Measurements from ENCODE around the gene SNRK.

SNRK gene

GRCh38 chr3:43335799-43336198, 49.5 kb downstream of the SNRK start:
- TF ChIP-seq, protein P1, sequence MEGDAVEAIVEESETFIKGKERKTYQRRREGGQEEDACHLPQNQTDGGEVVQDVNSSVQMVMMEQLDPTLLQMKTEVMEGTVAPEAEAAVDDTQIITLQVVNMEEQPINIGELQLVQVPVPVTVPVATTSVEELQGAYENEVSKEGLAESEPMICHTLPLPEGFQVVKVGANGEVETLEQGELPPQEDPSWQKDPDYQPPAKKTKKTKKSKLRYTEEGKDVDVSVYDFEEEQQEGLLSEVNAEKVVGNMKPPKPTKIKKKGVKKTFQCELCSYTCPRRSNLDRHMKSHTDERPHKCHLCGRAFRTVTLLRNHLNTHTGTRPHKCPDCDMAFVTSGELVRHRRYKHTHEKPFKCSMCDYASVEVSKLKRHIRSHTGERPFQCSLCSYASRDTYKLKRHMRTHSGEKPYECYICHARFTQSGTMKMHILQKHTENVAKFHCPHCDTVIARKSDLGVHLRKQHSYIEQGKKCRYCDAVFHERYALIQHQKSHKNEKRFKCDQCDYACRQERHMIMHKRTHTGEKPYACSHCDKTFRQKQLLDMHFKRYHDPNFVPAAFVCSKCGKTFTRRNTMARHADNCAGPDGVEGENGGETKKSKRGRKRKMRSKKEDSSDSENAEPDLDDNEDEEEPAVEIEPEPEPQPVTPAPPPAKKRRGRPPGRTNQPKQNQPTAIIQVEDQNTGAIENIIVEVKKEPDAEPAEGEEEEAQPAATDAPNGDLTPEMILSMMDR (IDR thresholded peaks at IDR 0.05; ENCODE audit: low read depth, low read length, missing control alignments), result no peak
- Histone ChIP-seq H3K27ac (no peak overlapping the region), H3K4me3 (ENCODE audit: low read depth, low read length) (no peak overlapping the region), H3K27me3 (replicated peaks) (no peaks in the 10 kb centered on the region), H3K36me3 (replicated peaks) (peaks cover 14% of the 10 kb centered on the region)
- in situ Hi-C loops (cut with HindIII; ENCODE audit: low pct_ligation_motif_present, low sequenced_read_pairs), result no loop called here
- no peak for DNase-seq

GRCh38 chr3:43338295-43338694, 52.0 kb downstream of the SNRK start:
- TF ChIP-seq, protein P1 (IDR thresholded peaks at IDR 0.05; ENCODE audit: low read depth, low read length, missing control alignments), result no peak
- in situ Hi-C loops (cut with HindIII; ENCODE audit: low pct_ligation_motif_present, low sequenced_read_pairs), result no loop called here
- DNase-seq, result no peak
- Histone ChIP-seq H3K4me3 (ENCODE audit: low read depth, low read length) (no peak overlapping the region), H3K27me3 (replicated peaks) (no peaks in the 10 kb centered on the region), H3K27ac (no peak overlapping the region), H3K36me3 (replicated peaks) (peaks cover 28% of the 10 kb centered on the region)

- no peak overlapping the region for H3K4me3 ChIP-seq (ENCODE audit: low read depth, low read length)
- peaks cover 34% of the 10 kb centered on the region for H3K36me3 ChIP-seq (replicated peaks)
- in situ Hi-C loops (cut with HindIII; ENCODE audit: low pct_ligation_motif_present, low sequenced_read_pairs), result no loop called here
- no peak overlapping the region for H3K27ac ChIP-seq
- TF ChIP-seq, protein P1 (IDR thresholded peaks at IDR 0.05; ENCODE audit: low read depth, low read length, missing control alignments), result no peak
- no peaks in the 10 kb centered on the region for H3K27me3 ChIP-seq (replicated peaks)
- no peak for DNase-seq
These were observed 54.1 kb downstream of the SNRK start for GRCh38 chr3:43340403-43340802.

DNA sequence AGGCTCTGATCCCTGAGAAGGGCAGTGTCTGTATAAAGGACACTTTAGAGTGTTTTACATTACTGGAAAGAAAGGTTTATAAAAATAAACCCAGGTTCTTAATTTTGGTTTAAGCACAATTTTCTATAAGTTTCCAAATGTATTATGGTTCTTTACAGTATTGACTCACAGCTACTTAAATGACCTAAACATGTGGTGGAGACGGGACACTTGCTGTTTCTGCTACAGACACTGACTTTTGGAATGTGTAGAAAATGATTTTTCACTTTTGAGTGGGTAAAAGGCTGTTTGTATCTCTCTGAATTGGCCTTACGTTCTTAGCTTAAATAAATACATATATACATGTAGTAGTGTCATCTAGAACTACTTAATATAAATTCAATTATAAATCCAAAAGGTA, 55.4 kb downstream of the SNRK start:
- no peak for DNase-seq
- in situ Hi-C loops (cut with HindIII; ENCODE audit: low pct_ligation_motif_present, low sequenced_read_pairs), result no loop called here
- no peaks in the 10 kb centered on the region for H3K27me3 ChIP-seq (replicated peaks)
- peaks cover 34% of the 10 kb centered on the region for H3K36me3 ChIP-seq (replicated peaks)
- TF ChIP-seq, protein P1 (IDR thresholded peaks at IDR 0.05; ENCODE audit: low read depth, low read length, missing control alignments), result no peak
- no peak overlapping the region for H3K27ac ChIP-seq
- H3K4me3 ChIP-seq (ENCODE audit: low read depth, low read length), result no peak overlapping the region

GRCh38 chr3:43343185-43343584, 56.8 kb downstream of the SNRK start:
- Histone ChIP-seq H3K27me3 (replicated peaks) (no peaks in the 10 kb centered on the region), H3K27ac (no peak overlapping the region), H3K4me3 (ENCODE audit: low read depth, low read length) (no peak overlapping the region), H3K36me3 (replicated peaks) (peaks cover 35% of the 10 kb centered on the region)
- DNase-seq, result no peak
- TF ChIP-seq, protein P1 (IDR thresholded peaks at IDR 0.05; ENCODE audit: low read depth, low read length, missing control alignments), result no peak
- in situ Hi-C loops (cut with HindIII; ENCODE audit: low pct_ligation_motif_present, low sequenced_read_pairs), result no loop called here

DNA sequence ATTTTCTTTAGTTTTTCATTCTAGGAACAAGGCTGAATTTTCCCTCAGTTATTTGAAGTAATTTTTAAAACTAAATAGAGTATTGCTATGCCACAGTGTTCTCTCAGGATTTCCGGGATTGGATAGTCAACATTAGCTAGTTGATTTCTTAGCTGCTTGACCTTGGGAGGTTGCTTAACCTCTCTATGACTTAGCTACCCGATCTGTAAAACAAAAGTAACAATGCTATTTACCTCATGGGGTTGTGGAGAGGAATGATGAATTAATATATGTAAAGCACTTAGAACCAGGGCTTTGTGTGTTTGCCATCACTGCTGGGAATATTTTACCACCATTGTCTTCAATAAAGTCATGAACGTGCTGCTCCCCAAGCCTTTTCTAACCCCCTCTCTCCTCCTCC, 57.5 kb downstream of the SNRK start:
- no peak overlapping the region for H3K27ac ChIP-seq
- no peaks in the 10 kb centered on the region for H3K27me3 ChIP-seq (replicated peaks)
- DNase-seq, result no peak
- no peak overlapping the region for H3K4me3 ChIP-seq (ENCODE audit: low read depth, low read length)
- TF ChIP-seq, protein P1 (IDR thresholded peaks at IDR 0.05; ENCODE audit: low read depth, low read length, missing control alignments), result no peak
- in situ Hi-C loops (cut with HindIII; ENCODE audit: low pct_ligation_motif_present, low sequenced_read_pairs), result no loop called here
- H3K36me3 ChIP-seq (replicated peaks), result peaks cover 37% of the 10 kb centered on the region
